Endometrial microvascular endothelial cells (primary cell): ENCODE measurements around the gene AKAP13. TPM values are rescaled to one million over a fixed set of nuclear protein-coding genes. Genes with fewer than 3 reads are reported as not detected.
"Not testable (repeated sequence)": the region's sequence is repeated elsewhere in the genome, so short reads cannot be mapped to it uniquely, and the experiment has no call there.

Source experiments
- in situ Hi-C: cut with HindIII; loops from 2 replicates; pipeline ENCODE4 v1.10.0; 2017; ENCODE audit warnings: low sequenced_read_pairs, low pct_unique_long_range_greater_than_20kb; ENCODE audit errors: inconsistent ontology term
- total RNA-seq: library from RNA; depleted of rRNA; stranded (reverse); fragments of >200 nt; gene quantifications from one replicate; pipeline ENCODE4 v1.2.3, GENCODE V29; 2015; ENCODE audit errors: inconsistent ontology term

Gene AKAP13
- total RNA-seq, 1 donor from 2014 or later, result 27.7 TPM

- in situ Hi-C loops, result no loop called here
Observed at GRCh38 chr15:85570336-85570735, 189.9 kb downstream of the AKAP13 start.

GRCh38 chr15:85571780-85572179, 191.4 kb downstream of the AKAP13 start:
- in situ Hi-C loops, result no loop called here

GRCh38 chr15:85576392-85576791, 196.0 kb downstream of the AKAP13 start:
- in situ Hi-C loops, result no loop called here

- in situ Hi-C loops, result no loop called here
Observed at GRCh38 chr15:85578941-85579701, 198.7 kb downstream of the AKAP13 start.

- in situ Hi-C loops, result no loop called here
Observed at GRCh38 chr15:85579957-85580694, 199.7 kb downstream of the AKAP13 start.

- in situ Hi-C loops, result no loop called here
Observed at GRCh38 chr15:85580879-85581278, 200.5 kb downstream of the AKAP13 start.

GRCh38 chr15:85581495-85581894, 201.1 kb downstream of the AKAP13 start:
- in situ Hi-C loops, result no loop called here

GRCh38 chr15:85582131-85583079, 202.0 kb downstream of the AKAP13 start:
- in situ Hi-C loops, result no loop called here

- in situ Hi-C loops, result no loop called here
Observed at GRCh38 chr15:85583442-85583841, 203.0 kb downstream of the AKAP13 start.

GRCh38 chr15:85583923-85584390, 203.6 kb downstream of the AKAP13 start:
- in situ Hi-C loops, result no loop called here

GRCh38 chr15:85584872-85585271, 204.5 kb downstream of the AKAP13 start:
- in situ Hi-C loops, result no loop called here

- in situ Hi-C loops, result not testable (repeated sequence)
Observed at GRCh38 chr15:85586196-85586595, 205.8 kb downstream of the AKAP13 start.

GRCh38 chr15:85587707-85588411, 207.5 kb downstream of the AKAP13 start:
- in situ Hi-C loops, result no loop called here

- in situ Hi-C loops, result no loop called here
Observed at GRCh38 chr15:85588677-85589076, 208.3 kb downstream of the AKAP13 start.

GRCh38 chr15:85589851-85590250, 209.4 kb downstream of the AKAP13 start:
- in situ Hi-C loops, result no loop called here

GRCh38 chr15:85591622-85592021, 211.2 kb downstream of the AKAP13 start:
- in situ Hi-C loops, result no loop called here

GRCh38 chr15:85592148-85592547, 211.7 kb downstream of the AKAP13 start:
- in situ Hi-C loops, result no loop called here

GRCh38 chr15:85593809-85594445, 213.5 kb downstream of the AKAP13 start:
- in situ Hi-C loops, result no loop called here
